ENCODE results near the gene SYCP3.

SYCP3 gene

GRCh38 chr12:101738920-101739665 is at the start of gene SYCP3:
SYCP3 (minus strand) TSS chr12:101739462; CDS start chr12:101737935, 1,527 bp downstream.
- no peak for DNase-seq

- DNase-seq = no peak
These were observed 46.4 kb upstream of the SYCP3 start for GRCh38 chr12:101785671-101786070.

- DNase-seq = no peak
These were observed 45.1 kb upstream of the SYCP3 start for GRCh38 chr12:101784376-101784775.

- DNase-seq = no peak
These were observed 44.6 kb upstream of the SYCP3 start for GRCh38 chr12:101783838-101784237.

- no peak for DNase-seq
These were observed 43.9 kb upstream of the SYCP3 start for GRCh38 chr12:101783150-101783549.

- DNase-seq = no peak
These were observed 43.0 kb upstream of the SYCP3 start for GRCh38 chr12:101782273-101782731.

GRCh38 chr12:101781834-101782233 is 42.6 kb upstream of the SYCP3 start:
- DNase-seq = no peak

- no peak for DNase-seq
These were observed 41.3 kb upstream of the SYCP3 start for GRCh38 chr12:101780599-101780998.

GRCh38 chr12:101779626-101780025 is 40.4 kb upstream of the SYCP3 start:
- DNase-seq = no peak

GRCh38 chr12:101779200-101779599 is 39.9 kb upstream of the SYCP3 start:
- no peak for DNase-seq

GRCh38 chr12:101777978-101778377 is 38.7 kb upstream of the SYCP3 start:
- DNase-seq = no peak

GRCh38 chr12:101777485-101777884 is 38.2 kb upstream of the SYCP3 start:
- DNase-seq = no peak

- DNase-seq = no peak
These were observed 36.6 kb upstream of the SYCP3 start for GRCh38 chr12:101775816-101776215.

- peak; percentile 59 for DNase-seq
These were observed 34.4 kb upstream of the SYCP3 start for GRCh38 chr12:101773650-101774162.

GRCh38 chr12:101772012-101772775 is 32.9 kb upstream of the SYCP3 start:
- no peak for DNase-seq

GRCh38 chr12:101769865-101770264 is 30.6 kb upstream of the SYCP3 start:
- DNase-seq = no peak

- DNase-seq = no peak
These were observed 29.5 kb upstream of the SYCP3 start for GRCh38 chr12:101768781-101769180.

GRCh38 chr12:101767537-101767936 is 28.3 kb upstream of the SYCP3 start:
- DNase-seq = no peak

- no peak for DNase-seq
These were observed 25.0 kb upstream of the SYCP3 start for GRCh38 chr12:101764051-101764792.

GRCh38 chr12:101763246-101763931 is 24.1 kb upstream of the SYCP3 start:
- no peak for DNase-seq

GRCh38 chr12:101761781-101762180 is 22.5 kb upstream of the SYCP3 start:
- no peak for DNase-seq

- DNase-seq = no peak
These were observed 22.1 kb upstream of the SYCP3 start for GRCh38 chr12:101761350-101761749.

All from stimulated activated CD4-positive, alpha-beta T cell treated with anti-CD3 and anti-CD28 coated beads, Interleukin-4, amount 100 ng/mL, for 1 hour (primary cell).